Nephron progenitor cell (in vitro differentiated cells): Measurements from ENCODE around the gene GFOD2.
A peak's percentile ranks its signal among the peaks of the same experiment; 100 is the strongest.

Source experiments
- DNase-seq: peaks from one replicate; pipeline ENCODE4 v3.0.0; 2021
- H3K27ac Mint-ChIP-seq: 2 replicates; pipeline ENCODE4 v1.8.0; 2021; ENCODE audit warnings: mild to moderate bottlenecking, moderate library complexity, mixed read lengths
- H3K27me3 Mint-ChIP-seq: 2 replicates; pipeline ENCODE4 v1.8.0; 2021; ENCODE audit warnings: mild to moderate bottlenecking, low read depth, mixed read lengths; ENCODE audit not compliant: poor library complexity
- H3K36me3 Mint-ChIP-seq: 2 replicates; pipeline ENCODE4 v1.8.0; 2021; ENCODE audit warnings: low read depth, mixed read lengths
- H3K4me1 Mint-ChIP-seq: 2 replicates; pipeline ENCODE4 v1.8.0; 2021; ENCODE audit warnings: mixed read lengths
- H3K4me3 Mint-ChIP-seq: 2 replicates; pipeline ENCODE4 v1.8.0; 2021; ENCODE audit warnings: mild to moderate bottlenecking, moderate library complexity, mixed read lengths
- H3K9me3 Mint-ChIP-seq: 2 replicates; pipeline ENCODE4 v1.8.0; 2021; ENCODE audit warnings: mild to moderate bottlenecking, moderate library complexity, mixed read lengths
- TF ChIP-seq, protein P1 (sequence below): fragments of 200-600 bp; sonication (generic); IDR thresholded peaks from 2 replicates; pipeline ENCODE4 v1.5.0; 2021; ENCODE audit warnings: antibody characterized with exemption

GFOD2 gene

DNA sequence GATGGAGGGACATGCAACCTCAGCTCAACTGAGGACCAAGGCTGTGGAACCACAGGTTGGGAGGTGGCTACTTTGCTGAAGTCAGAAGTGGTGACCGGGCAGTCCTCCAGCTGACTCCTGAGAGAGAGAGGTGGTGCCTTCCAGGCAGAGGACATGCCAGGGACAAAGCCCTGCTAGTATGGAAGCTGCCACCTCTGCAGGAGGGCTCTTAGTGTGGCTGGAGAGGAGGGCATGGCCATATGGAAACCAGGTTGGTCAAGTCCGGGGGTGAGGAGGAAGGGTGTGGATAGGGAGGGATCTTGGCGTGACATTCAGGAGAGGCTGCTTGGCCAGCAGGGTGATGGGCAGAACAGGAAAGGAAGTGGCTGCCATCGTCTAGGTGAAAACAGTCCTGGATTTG is 46.8 kb downstream of the GFOD2 start:
- Mint-ChIP-seq H3K4me3 (no peak overlapping the region), H3K9me3 (no peaks in the 10 kb centered on the region), H3K27ac (peak overlapping the region; percentile 31), H3K27me3 (no peaks in the 10 kb centered on the region), H3K36me3 (no peaks in the 10 kb centered on the region), H3K4me1 (peaks cover 9% of the 10 kb centered on the region)
- DNase-seq = no peak
- TF ChIP-seq, protein P1, sequence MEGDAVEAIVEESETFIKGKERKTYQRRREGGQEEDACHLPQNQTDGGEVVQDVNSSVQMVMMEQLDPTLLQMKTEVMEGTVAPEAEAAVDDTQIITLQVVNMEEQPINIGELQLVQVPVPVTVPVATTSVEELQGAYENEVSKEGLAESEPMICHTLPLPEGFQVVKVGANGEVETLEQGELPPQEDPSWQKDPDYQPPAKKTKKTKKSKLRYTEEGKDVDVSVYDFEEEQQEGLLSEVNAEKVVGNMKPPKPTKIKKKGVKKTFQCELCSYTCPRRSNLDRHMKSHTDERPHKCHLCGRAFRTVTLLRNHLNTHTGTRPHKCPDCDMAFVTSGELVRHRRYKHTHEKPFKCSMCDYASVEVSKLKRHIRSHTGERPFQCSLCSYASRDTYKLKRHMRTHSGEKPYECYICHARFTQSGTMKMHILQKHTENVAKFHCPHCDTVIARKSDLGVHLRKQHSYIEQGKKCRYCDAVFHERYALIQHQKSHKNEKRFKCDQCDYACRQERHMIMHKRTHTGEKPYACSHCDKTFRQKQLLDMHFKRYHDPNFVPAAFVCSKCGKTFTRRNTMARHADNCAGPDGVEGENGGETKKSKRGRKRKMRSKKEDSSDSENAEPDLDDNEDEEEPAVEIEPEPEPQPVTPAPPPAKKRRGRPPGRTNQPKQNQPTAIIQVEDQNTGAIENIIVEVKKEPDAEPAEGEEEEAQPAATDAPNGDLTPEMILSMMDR = no peak

GRCh38 chr16:67669499-67670101 is 49.5 kb downstream of the GFOD2 start:
- TF ChIP-seq, protein P1 = no peak
- Mint-ChIP-seq H3K4me3 (no peak overlapping the region), H3K27ac (no peak overlapping the region), H3K9me3 (no peaks in the 10 kb centered on the region), H3K27me3 (no peaks in the 10 kb centered on the region), H3K4me1 (peaks cover 27% of the 10 kb centered on the region), H3K36me3 (peaks cover 7% of the 10 kb centered on the region)
- DNase-seq = no peak

DNA sequence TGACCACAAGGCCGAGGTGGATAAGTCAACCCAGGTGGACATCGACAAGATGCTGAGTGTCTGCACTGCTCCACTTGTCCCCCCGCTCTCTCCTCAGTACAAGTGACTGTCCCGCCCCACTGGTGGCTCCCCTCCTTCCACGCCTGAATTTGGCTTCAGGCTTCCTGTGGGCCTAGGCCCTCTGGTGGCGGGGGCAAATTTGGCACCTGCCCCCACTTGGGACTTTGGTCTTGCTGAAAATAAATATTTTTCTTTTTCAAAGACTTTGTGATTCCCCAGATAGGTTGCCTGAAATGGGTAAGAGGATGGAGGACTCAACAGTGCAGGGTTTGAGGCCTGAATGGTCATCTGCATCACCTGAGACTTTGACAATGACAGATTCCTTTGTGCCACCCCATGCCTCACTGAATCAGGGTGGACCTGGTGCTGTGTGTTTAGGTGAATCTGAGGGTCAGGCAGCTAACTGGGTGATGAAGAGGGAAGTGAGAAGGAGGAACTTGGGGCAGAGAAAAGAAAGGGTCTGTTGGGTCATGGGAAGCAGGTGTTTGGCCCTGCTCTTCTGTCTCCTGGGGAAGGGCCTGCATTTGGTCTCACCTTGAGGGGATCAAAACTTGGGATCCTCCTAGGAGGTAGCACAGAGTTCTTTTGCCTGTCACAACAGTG is 50.5 kb downstream of the GFOD2 start:
- DNase-seq = no peak
- Mint-ChIP-seq H3K9me3 (no peaks in the 10 kb centered on the region), H3K27ac (no peak overlapping the region), H3K4me1 (peaks cover 28% of the 10 kb centered on the region), H3K27me3 (no peaks in the 10 kb centered on the region), H3K4me3 (no peak overlapping the region), H3K36me3 (peaks cover 15% of the 10 kb centered on the region)
- TF ChIP-seq, protein P1 = no peak

DNA sequence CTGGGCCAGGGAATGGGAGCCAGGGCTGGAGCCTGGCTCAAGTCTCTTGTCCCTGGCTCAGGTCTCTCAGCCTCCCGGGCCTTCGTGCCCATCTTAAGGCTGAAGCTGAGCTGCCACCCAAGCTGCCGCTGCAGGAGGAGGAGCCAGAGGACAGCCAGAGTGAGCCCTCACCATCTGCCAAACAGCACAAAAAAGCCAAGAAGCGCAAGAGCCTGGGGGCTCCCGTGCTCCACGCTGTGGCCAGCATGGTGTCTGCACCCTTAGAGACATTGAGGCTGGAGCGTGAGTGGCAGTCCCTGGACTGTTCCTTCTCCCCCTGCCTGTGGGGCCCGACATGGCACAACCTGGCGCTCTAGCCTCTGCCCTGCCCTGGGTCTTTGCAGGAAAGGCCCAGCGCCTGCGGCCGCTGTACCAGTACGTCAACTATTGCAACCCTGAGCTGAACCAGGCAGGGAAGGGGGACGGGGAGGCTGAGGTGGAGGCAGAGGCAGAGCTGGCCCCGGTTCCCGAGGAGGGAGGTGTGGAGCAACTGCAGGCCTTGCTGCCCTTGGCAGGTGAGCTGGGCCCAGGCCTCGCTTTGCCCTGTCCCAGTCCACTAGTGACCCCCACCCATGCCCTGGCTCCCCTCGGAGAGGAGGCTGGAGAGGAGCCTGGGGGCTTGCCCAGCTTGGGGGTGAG is 51.2 kb downstream of the GFOD2 start:
- Mint-ChIP-seq H3K4me3 (peak overlapping the region; percentile 18), H3K36me3 (peaks cover 15% of the 10 kb centered on the region), H3K4me1 (peaks cover 28% of the 10 kb centered on the region), H3K27me3 (peaks cover 3% of the 10 kb centered on the region), H3K9me3 (no peaks in the 10 kb centered on the region), H3K27ac (no peak overlapping the region)
- peak; percentile 77 for DNase-seq
- TF ChIP-seq, protein P1 = peak; percentile 72

- H3K9me3 Mint-ChIP-seq = no peaks in the 10 kb centered on the region
Observed at GRCh38 chr16:67667453-67667816, 51.7 kb downstream of the GFOD2 start.

More at GRCh38 chr16:67667453-67667816, 51.7 kb downstream of the GFOD2 start:
- no peak for DNase-seq
- H3K27me3 Mint-ChIP-seq = peaks cover 7% of the 10 kb centered on the region
- H3K4me1 Mint-ChIP-seq = peaks cover 28% of the 10 kb centered on the region
- no peak overlapping the region for H3K27ac Mint-ChIP-seq
- peaks cover 15% of the 10 kb centered on the region for H3K36me3 Mint-ChIP-seq
- peak overlapping the region; percentile 77 for H3K4me3 Mint-ChIP-seq
- TF ChIP-seq, protein P1 = no peak
